Fibroblast of pulmonary artery (primary cell): ENCODE measurements around the gene DST.

Experiments used
- DNase-seq: peaks from one replicate; pipeline ENCODE4 v3.0.0-alpha.2; 2010; ENCODE audit warnings: low read depth
- H3K4me3 ChIP-seq: replicated peaks from 2 replicates; pipeline ENCODE4 v1.5.1; 2011; ENCODE audit warnings: low read depth, mild to moderate bottlenecking, control low read depth, low read length, moderate library complexity
- CTCF ChIP-seq: IDR thresholded peaks from 2 replicates; pipeline ENCODE4 v1.5.1; 2011; ENCODE audit warnings: mild to moderate bottlenecking, control low read depth, low read length, inconsistent platforms; ENCODE audit errors: missing control alignments

The DST gene

GRCh38 chr6:56437171-56437900 is 205.4 kb downstream of the DST start:
- no peak overlapping the region for H3K4me3 ChIP-seq
- no peak for TF ChIP-seq CTCF
- DNase-seq = no peak

- no peak for TF ChIP-seq CTCF
- no peak overlapping the region for H3K4me3 ChIP-seq
These were observed 206.9 kb downstream of the DST start for GRCh38 chr6:56435754-56436153.

GRCh38 chr6:56435326-56435725 is 207.4 kb downstream of the DST start:
- DNase-seq = no peak
- H3K4me3 ChIP-seq = no peak overlapping the region
- TF ChIP-seq CTCF = no peak

More at GRCh38 chr6:56435754-56436153, 206.9 kb downstream of the DST start:
- no peak for DNase-seq

- no peak overlapping the region for H3K4me3 ChIP-seq
- no peak for TF ChIP-seq CTCF
- DNase-seq = no peak
These were observed 208.1 kb downstream of the DST start for GRCh38 chr6:56434606-56435005.

- TF ChIP-seq CTCF = no peak
- no peak overlapping the region for H3K4me3 ChIP-seq
These were observed 209.6 kb downstream of the DST start for GRCh38 chr6:56433119-56433518.

GRCh38 chr6:56432194-56432593 is 210.5 kb downstream of the DST start:
- no peak overlapping the region for H3K4me3 ChIP-seq
- no peak for TF ChIP-seq CTCF
- DNase-seq = no peak

More at GRCh38 chr6:56433119-56433518, 209.6 kb downstream of the DST start:
- no peak for DNase-seq
